ENCODE measurements around the gene LTBP3. TPM values are rescaled to one million over a fixed set of nuclear protein-coding genes. Genes with fewer than 3 reads are reported as not detected.

The LTBP3 gene
- total RNA-seq, 1 experiment from 2014 or later: 10.6 TPM

DNA sequence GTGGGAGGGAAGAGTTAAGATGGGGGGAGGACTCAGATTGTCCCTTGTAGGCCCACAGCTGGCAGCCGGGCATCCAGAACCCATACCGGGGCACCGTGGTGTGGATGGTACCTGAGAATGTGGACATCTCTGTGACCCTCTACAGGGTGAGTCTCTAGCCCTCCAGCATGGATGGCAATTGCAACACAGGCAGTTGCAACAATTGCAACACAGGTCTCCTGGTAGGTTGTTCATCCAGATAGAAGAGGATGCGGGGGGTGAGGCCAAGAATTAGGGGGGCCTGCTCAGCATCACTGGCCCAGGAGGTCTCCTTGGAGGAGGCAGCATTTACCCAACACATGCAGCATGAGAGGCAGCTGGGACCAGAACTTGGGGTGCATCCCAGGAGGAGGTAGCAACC lies 21.1 kb upstream of the LTBP3 start:
- Histone ChIP-seq H3K18ac (ENCODE audit: insufficient read length, low read depth, low read length) (no peak overlapping the region), H3K14ac (ENCODE audit: insufficient read depth, low read length) (no peak overlapping the region)

More for the DNA sequence above, 21.1 kb upstream of the LTBP3 start:
- Mint-ChIP-seq H3K27ac (no peak overlapping the region), H3K4me3 (no peak overlapping the region), H3K36me3 (ENCODE audit: insufficient read depth in 1 of 3, low read depth in 3 of 3) (no peaks in the 10 kb centered on the region), H3K27me3 (ENCODE audit: low read depth) (peaks cover 33% of the 10 kb centered on the region), H3K9me3 (no peaks in the 10 kb centered on the region), H3K4me1 (peaks cover 15 to 24% of the 10 kb centered on the region in 2 experiments)
- TF ChIP-seq, protein P1, sequence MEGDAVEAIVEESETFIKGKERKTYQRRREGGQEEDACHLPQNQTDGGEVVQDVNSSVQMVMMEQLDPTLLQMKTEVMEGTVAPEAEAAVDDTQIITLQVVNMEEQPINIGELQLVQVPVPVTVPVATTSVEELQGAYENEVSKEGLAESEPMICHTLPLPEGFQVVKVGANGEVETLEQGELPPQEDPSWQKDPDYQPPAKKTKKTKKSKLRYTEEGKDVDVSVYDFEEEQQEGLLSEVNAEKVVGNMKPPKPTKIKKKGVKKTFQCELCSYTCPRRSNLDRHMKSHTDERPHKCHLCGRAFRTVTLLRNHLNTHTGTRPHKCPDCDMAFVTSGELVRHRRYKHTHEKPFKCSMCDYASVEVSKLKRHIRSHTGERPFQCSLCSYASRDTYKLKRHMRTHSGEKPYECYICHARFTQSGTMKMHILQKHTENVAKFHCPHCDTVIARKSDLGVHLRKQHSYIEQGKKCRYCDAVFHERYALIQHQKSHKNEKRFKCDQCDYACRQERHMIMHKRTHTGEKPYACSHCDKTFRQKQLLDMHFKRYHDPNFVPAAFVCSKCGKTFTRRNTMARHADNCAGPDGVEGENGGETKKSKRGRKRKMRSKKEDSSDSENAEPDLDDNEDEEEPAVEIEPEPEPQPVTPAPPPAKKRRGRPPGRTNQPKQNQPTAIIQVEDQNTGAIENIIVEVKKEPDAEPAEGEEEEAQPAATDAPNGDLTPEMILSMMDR (conservative IDR thresholded peaks at IDR 0.05): no peak
- no peak overlapping the region for H4K91ac ChIP-seq (ENCODE audit: insufficient read length, low read depth, low read length)
- peaks cover 7% of the 10 kb centered on the region for H3K23me2 ChIP-seq (ENCODE audit: insufficient read length, low read depth, low read length, poor library complexity, severe bottlenecking)
- no peaks in the 10 kb centered on the region for H3K9me3 ChIP-seq (ENCODE audit: control insufficient read depth, low read depth, low read length)
- H2BK20ac ChIP-seq (ENCODE audit: low read depth, low read length, poor library complexity, severe bottlenecking): no peak overlapping the region
- no peak overlapping the region for H2BK12ac ChIP-seq (ENCODE audit: insufficient read length, low read depth, low read length)
- H3K56ac ChIP-seq (ENCODE audit: insufficient read length, low read depth, low read length): no peak overlapping the region
- H3K27me3 ChIP-seq (ENCODE audit: insufficient read depth, low read length): peaks cover 8% of the 10 kb centered on the region; the same call in 1 of the 2 replicates
- H4K5ac ChIP-seq (ENCODE audit: insufficient read length, low read depth, low read length): no peak overlapping the region
- no peaks in the 10 kb centered on the region for H3K79me2 ChIP-seq (ENCODE audit: insufficient read depth, low read length)
- H4K20me1 ChIP-seq (ENCODE audit: control insufficient read depth, insufficient read depth, insufficient read length): no peaks in the 10 kb centered on the region
- no peak overlapping the region for H2AFZ ChIP-seq (ENCODE audit: low read length)
- no peaks in the 10 kb centered on the region for H3K79me1 ChIP-seq (ENCODE audit: insufficient read depth, low read depth, low read length, poor library complexity, severe bottlenecking)
- no peak for DNase-seq
- H3K9ac ChIP-seq (ENCODE audit: extremely low read depth, insufficient read length, low read length): no peak overlapping the region
- no peak overlapping the region for H2BK15ac ChIP-seq (ENCODE audit: low read depth, low read length)
- no peak overlapping the region for H4K8ac ChIP-seq (replicated peaks; ENCODE audit: insufficient read length, low read depth, low read length)
- H3K4me1 ChIP-seq (ENCODE audit: insufficient read depth, low read length): no peaks in the 10 kb centered on the region
- no peak overlapping the region for H3K4me2 ChIP-seq (ENCODE audit: insufficient read depth, insufficient read length, low read length)
- no peak overlapping the region for H3K27ac ChIP-seq (ENCODE audit: insufficient read length, low read depth, low read length)
- H3K23ac ChIP-seq (ENCODE audit: insufficient read length, low read depth, low read length): no peak overlapping the region
- WGBS (ENCODE audit: extremely low coverage, insufficient read length, low lambda C conversion rate): no CpG with 5 or more reads among the region's 4 CpGs
- H2AK5ac ChIP-seq (ENCODE audit: insufficient read length, low read length): no peak overlapping the region
- H2BK5ac ChIP-seq (ENCODE audit: insufficient read length, low read length): no peak overlapping the region
- no peak overlapping the region for H3T11ph ChIP-seq (ENCODE audit: low read length)
- no peak overlapping the region for H3K4ac ChIP-seq (ENCODE audit: low read depth, low read length)
- no peak overlapping the region for H2BK120ac ChIP-seq (ENCODE audit: low read depth, low read length, poor library complexity, severe bottlenecking)

Data from H9 (cell line).